Fibroblast of villous mesenchyme (primary cell): ENCODE data around the gene KRTAP10-3. TPM values are rescaled to one million over a fixed set of nuclear protein-coding genes. Genes with fewer than 3 reads are reported as not detected.

Experiments used
- DNase-seq: peaks from one replicate; pipeline ENCODE4 v3.0.0-alpha.2; 2010; ENCODE audit warnings: low read depth
- H3K4me3 ChIP-seq: 2 replicates; pipeline ENCODE4 v1.5.1; 2011; ENCODE audit warnings: low read depth, mild to moderate bottlenecking, low read length
- total RNA-seq: library from RNA; depleted of rRNA; stranded (reverse); fragments of >200 nt; gene quantifications from 2 replicates; pipeline ENCODE4 v1.2.3, GENCODE V29; 2012
- TF ChIP-seq, protein P1 (sequence below): IDR thresholded peaks from 2 replicates; pipeline ENCODE4 v1.5.1; 2012; ENCODE audit warnings: low read depth, mild to moderate bottlenecking, low read length; ENCODE audit not compliant: insufficient read depth

Gene KRTAP10-3
- total RNA-seq, 1 donor: not detected

DNA sequence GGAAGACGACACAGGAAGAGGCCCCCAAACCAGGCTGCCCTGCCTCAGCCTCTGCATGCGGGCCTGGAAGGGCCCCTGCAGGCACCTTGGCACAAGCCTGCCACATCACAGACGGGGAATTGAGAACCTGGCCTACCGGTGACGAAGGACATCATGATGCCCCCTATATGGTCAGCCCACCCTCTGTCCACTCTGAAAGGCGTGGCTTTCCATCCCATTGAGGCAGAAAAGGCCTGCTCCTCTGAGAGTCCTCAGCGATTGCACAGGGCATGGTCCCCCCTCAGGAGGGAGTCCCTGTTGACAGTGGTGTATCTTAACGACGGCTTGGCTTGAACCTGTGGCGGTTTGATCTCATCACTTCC, 30.0 kb downstream of the KRTAP10-3 start:
- no peak for DNase-seq
- no peak overlapping the region for H3K4me3 ChIP-seq
- TF ChIP-seq, protein P1, sequence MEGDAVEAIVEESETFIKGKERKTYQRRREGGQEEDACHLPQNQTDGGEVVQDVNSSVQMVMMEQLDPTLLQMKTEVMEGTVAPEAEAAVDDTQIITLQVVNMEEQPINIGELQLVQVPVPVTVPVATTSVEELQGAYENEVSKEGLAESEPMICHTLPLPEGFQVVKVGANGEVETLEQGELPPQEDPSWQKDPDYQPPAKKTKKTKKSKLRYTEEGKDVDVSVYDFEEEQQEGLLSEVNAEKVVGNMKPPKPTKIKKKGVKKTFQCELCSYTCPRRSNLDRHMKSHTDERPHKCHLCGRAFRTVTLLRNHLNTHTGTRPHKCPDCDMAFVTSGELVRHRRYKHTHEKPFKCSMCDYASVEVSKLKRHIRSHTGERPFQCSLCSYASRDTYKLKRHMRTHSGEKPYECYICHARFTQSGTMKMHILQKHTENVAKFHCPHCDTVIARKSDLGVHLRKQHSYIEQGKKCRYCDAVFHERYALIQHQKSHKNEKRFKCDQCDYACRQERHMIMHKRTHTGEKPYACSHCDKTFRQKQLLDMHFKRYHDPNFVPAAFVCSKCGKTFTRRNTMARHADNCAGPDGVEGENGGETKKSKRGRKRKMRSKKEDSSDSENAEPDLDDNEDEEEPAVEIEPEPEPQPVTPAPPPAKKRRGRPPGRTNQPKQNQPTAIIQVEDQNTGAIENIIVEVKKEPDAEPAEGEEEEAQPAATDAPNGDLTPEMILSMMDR: no peak

DNA sequence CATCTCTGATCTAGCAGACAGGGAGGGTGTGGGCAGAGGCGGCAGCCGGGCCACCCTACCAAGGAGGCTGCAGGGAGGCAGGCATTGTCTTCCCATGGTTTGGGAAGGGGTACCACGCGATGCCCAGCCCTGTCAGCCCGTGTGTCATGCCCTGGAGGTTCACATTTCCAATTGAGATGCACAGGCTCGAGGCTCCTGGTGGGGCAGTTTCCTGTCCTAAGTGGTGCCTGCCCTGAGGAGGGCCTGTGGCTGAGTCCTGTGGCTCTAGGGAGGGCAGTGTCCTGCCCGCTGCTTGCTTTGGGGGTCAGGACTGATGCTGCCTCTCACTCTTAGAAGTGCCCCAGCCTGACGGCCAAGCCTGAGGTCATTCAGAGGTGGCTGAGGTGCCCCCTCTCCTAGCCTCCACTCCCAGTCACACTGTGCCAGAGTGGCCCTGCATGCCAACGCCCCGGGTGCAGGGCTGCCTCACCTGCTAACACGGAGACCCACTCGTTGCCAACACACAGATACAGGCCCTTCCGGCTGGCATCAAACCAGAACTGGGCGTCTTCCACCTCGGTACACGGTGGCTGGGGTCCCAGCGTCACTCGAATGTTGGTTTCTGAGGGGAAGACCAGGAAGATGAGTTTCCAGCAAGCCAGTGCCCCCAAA, 30.5 kb downstream of the KRTAP10-3 start:
- no peak for DNase-seq
- TF ChIP-seq, protein P1: no peak

DNA sequence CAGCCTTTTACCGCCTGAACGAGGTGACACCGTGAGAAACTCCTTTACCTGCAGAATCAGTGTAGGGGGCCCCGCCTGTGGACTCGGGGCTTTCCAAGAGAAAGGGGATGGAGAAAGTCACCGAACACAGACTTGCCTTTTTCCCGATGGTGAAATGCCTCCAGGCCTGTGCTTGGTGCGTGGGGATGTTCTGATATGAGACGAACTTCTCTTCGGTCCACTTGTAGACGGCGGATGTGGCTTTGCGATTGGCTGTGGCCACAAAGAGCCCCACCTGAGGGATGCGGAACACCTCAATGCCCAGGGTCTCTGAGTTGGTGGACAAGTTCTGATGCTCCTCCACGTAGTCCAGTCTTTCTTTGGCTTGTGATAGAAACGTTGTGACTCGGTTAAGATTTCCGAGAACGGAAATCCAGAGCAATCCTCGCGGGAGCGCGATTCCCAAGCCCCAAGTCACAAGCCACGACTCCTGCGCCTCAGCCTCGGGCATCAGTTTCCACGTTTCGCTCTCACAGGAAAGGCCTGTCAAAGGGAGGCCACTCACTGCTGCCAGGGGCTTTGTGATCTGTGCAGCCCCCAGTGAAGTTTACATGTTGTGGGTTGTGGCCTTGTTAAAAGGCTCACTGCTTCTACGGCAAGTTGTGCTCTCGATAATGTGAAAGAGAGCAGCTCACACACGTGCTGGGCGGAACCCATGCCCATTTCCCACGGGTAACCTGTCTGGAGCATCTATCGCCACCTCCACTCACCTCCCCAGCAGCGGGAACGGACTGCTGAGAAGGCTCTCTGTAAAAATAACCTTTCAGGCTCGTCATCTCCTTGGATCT, 31.2 kb downstream of the KRTAP10-3 start:
- no peak for DNase-seq
- TF ChIP-seq, protein P1: no peak

More for the DNA sequence above, 30.5 kb downstream of the KRTAP10-3 start:
- H3K4me3 ChIP-seq: no peak overlapping the region

DNA sequence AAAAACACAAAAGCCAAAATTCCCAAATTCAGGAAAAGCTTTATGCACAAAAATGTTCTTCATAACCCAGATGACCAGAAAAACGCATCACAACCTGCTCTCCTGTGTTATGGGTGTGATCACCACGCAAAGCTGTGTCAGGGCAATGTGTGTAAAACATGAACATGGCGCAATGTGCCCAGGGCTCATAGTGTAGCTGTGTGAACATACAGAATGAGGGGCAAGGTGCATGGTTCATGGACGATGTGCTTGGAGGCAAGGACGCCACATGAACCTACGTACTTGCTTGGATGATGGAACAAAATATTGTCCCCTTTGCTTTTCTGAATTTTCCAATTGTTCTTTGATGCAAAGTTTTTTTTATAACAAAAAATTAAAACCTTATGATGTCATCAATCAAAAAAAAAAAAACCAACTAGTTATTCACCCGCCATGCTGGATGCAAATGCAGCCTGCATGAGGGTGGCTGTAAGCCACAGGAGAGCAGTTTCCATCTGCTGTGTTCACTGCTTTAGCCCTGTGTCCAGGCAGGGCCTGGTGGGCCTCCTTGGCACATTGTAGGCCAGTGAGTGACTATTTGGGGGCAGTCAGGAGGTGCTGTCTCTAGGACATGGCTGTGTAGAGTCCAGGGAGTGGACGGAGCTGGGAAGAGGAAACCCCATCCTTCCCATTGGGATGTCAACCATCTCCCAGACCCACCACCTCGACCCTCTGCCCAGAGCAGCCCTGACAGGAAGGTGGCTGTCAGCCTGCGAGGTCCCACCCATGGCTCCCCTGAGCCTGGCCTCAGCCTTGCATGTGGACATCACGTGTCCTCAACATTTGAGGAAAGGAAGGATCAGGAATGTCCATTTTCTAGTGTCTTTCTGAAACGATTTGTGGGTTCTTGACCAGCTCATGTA, 32.2 kb downstream of the KRTAP10-3 start:
- DNase-seq: no peak
- no peak overlapping the region for H3K4me3 ChIP-seq
- TF ChIP-seq, protein P1: no peak

More for the DNA sequence above, 31.2 kb downstream of the KRTAP10-3 start:
- H3K4me3 ChIP-seq: no peak overlapping the region

DNA sequence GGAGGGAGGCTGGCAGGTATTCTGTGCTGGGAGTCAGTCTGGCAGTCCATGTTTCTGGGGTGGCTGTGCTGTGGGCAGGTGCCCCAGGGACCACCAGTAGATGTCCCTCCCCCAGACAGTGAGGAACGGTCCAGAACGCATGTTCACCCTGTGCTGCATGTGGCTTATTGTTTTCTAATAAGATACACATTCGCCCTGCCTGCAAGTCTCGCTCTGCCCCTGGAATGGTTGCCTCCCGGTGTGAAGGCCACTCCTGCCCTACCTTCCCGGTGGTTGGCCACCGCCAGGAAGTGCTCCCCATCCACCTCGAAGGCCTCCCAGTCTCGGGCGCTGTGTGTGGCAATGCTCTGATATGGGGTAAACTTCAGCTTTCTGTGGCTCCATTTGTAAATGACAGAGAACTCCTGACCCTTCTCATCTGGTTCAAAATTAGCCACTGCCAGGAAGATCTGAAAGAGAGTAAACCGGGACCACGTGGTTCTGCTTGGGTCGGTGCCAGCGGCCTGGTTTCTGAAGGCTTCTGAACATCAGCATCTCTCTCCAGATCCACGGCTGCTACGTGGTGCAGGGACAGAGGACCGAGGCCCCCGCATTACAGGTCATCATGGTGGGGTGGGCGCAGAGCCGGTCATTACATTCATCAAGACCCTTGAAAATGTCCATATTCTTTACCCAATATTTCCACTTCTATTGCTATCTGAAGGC, 33.1 kb downstream of the KRTAP10-3 start:
- TF ChIP-seq, protein P1: no peak
- DNase-seq: no peak
- H3K4me3 ChIP-seq: no peak overlapping the region
